HCEC 1CT (cell line): ENCODE measurements around the gene NRDE2.
"Not testable (repeated sequence)": the region's sequence is repeated elsewhere in the genome, so short reads cannot be mapped to it uniquely, and the experiment has no call there.

Experiments used
- DNase-seq: peaks from one replicate; pipeline ENCODE4 v3.0.0-alpha.2; 2017

NRDE2 gene

GRCh38 chr14:90342327-90342726 lies 10.6 kb upstream of the NRDE2 start:
- DNase-seq = no peak

- DNase-seq = no peak
Observed at GRCh38 chr14:90341784-90342183, 10.0 kb upstream of the NRDE2 start.

- DNase-seq = not testable (repeated sequence)
Observed at GRCh38 chr14:90341232-90341631, 9.5 kb upstream of the NRDE2 start.

DNA sequence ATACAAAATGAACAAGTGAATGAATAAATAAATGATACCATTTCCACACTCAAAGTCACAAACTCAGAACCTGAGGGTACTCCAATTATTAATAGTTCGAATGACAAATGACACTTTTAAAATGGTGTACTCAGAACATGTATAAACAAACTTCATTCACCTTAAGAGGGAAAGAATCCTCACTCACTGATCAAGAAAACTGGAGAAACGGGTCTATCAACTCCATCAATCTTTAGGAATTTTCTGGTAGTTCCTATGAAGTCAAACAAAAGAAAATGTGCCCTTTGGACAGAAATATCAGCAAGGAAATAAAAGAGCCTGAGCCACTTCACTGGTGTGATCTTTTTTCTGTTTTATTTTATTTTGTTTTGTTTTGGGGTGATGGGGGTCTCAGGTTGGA lies 5.2 kb upstream of the NRDE2 start:
- DNase-seq = no peak

GRCh38 chr14:90336401-90336800 lies 4.7 kb upstream of the NRDE2 start:
- no peak for DNase-seq

- DNase-seq = no peak
Observed at GRCh38 chr14:90332271-90332584, 487 bp upstream of the NRDE2 start.

- DNase-seq = no peak
Observed at GRCh38 chr14:90330203-90331196, 1.2 kb downstream of the NRDE2 start.

DNA sequence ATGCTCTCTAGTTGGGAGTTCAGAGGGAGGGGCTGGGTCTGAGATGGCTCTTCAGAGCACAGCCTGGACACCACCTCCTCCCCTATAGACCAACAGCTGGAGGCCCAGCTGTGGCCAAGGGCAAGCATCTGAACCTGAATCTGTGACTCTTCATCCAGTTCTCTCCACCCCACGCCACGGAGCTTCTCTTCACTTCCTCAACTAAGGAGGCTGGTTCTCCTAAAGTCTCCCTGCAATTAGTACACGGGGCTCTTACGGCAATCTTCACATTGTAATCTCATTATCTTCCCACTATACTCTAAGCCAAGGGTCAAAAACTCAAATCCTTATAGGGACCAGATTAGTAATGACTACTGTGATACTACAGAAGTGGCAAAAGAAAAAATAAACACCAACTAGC lies 9.8 kb downstream of the NRDE2 start:
- DNase-seq = no peak

GRCh38 chr14:90319634-90320541 lies 11.9 kb downstream of the NRDE2 start:
- peak; percentile 9 for DNase-seq

GRCh38 chr14:90319173-90319572 lies 12.6 kb downstream of the NRDE2 start:
- DNase-seq = peak; percentile 58

GRCh38 chr14:90318016-90318415 lies 13.7 kb downstream of the NRDE2 start:
- DNase-seq = no peak

- DNase-seq = no peak
Observed at GRCh38 chr14:90317286-90317685, 14.5 kb downstream of the NRDE2 start.

DNA sequence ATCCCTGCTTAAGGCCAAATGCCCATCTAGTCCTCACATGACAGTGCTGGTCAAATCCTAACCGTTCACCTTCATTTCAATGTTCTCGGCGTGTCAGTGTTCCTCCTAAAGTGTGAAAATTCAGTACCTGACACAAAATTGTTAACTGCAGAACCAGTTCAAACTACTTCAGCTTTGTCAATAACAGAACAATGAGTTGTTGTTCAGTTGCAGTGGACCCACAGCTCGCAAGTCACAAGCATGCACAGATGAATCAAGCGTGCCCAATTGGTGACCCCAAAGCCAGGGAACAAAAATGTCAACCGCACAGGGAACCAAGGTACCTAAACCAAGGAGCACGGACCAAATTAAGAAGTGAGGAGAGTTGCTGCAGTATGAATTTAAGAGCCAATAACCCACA lies 23.2 kb downstream of the NRDE2 start:
- DNase-seq = no peak

DNA sequence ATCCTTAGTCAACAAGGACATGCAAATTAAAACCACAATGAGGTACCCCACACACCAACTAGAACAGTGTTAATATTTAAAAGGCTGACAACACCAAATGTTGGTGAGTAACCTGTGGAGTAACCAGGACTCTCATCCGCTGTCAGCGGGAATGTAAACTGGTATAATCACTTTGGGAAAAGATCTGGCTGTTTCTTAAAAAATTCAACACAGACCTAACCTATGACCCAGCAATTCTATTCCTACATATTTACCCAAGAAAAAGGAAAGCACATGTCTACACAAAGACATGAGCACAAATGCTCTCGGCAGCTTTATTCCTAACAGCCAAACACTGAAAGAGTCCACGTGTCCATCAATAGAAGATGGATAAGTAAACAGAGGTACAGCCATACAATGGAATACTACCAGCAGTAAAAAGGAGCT lies 26.6 kb downstream of the NRDE2 start:
- DNase-seq = no peak

DNA sequence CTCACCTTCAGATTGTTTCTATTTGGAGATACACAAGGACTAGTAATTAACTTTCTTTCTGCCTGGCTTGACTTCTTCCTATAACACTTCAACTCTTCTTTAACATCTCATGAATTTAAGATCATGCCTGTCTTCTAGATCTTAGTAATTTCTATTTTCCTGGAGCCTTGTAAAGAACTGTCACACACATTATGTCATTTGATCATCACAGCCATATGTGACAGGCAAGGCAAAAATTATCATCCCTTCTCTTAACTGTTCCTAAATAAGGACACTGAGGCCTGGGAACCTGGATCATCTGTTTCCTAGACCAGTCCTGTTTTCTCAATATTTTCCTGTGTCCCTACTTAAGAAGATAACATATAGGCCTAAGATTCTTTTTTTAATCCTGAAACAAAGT lies 27.2 kb downstream of the NRDE2 start:
- DNase-seq = no peak

- DNase-seq = no peak
Observed at GRCh38 chr14:90303473-90303872, 28.3 kb downstream of the NRDE2 start.

GRCh38 chr14:90302529-90303303 lies 29.0 kb downstream of the NRDE2 start:
- DNase-seq = no peak

GRCh38 chr14:90301668-90302090 lies 30.1 kb downstream of the NRDE2 start:
- peak; percentile 64 for DNase-seq

- no peak for DNase-seq
Observed at GRCh38 chr14:90301122-90301521, 30.6 kb downstream of the NRDE2 start.

DNA sequence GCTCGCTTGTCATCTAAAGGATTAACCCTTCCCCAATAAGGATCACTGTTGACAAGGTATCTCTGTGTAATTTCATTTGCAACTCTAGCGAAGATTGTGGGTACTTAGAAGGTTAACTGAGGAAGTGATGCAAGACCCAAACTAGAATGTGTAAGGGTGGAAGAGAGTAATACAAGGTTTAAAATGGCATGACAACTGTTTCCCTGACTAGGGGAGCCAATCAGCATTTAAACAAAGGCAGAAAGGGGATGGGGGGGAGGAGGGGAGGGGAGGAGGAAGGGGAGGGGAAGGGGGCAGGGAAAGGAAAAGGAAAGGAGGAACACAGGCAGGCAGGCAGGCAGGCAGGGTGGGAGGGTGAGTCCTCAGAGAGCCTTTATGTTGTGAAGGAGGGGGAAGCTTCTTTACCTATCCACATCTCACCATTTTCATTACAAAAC lies 31.1 kb downstream of the NRDE2 start:
- DNase-seq = no peak

DNA sequence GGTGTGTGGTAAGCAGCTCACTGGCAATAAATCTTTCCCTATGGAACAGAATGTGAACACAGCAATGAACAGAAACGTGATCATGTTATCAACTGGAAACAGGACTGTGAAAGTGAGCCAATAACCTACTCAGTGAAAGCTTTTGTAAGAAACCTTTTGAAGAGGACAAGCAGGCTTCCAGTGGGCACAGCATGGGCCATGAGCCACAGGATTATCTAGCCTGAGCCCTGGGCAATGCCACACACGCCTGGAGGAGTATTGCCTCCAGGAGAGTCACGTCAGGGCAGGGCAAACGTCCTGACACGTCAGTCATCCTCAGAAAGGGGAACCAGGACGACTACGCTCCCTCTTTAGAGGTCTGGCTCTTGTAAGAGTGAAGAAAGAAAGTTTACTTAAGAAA lies 32.3 kb downstream of the NRDE2 start:
- DNase-seq = no peak

GRCh38 chr14:90297876-90298629 lies 33.7 kb downstream of the NRDE2 start:
- DNase-seq = no peak
